HepG2 (cell line): ENCODE data around the gene B4GALT3. TPM values are rescaled to one million over a fixed set of nuclear protein-coding genes. Genes with fewer than 3 reads are reported as not detected.
A peak's percentile ranks its signal among the peaks of the same experiment; 100 is the strongest.

ENCODE experiments used
- CENPX ChIP-seq: sonication (generic); formaldehyde crosslinking; IDR thresholded peaks from 2 replicates; pipeline ENCODE4 v1.9.0; 2021; ENCODE audit warnings: mild to moderate bottlenecking, missing genetic modification reagents, moderate library complexity
- HMG20B ChIP-seq: conservative IDR thresholded peaks from 2 replicates; pipeline ENCODE4 v1.6.1; 2016; ENCODE audit warnings: missing genetic modification reagents, missing compliant biosample characterization
- HNRNPLL ChIP-seq: fragments of 200-400 bp; formaldehyde crosslinking; IDR thresholded peaks from 2 replicates; pipeline ENCODE4 v1.6.1; 2017; ENCODE audit warnings: mild to moderate bottlenecking, low read depth, low read length; ENCODE audit not compliant: poor library complexity, severe bottlenecking
- HOXD1 ChIP-seq: sonication (generic); formaldehyde crosslinking; IDR thresholded peaks from 2 replicates; pipeline ENCODE4 v1.5.0; 2020; ENCODE audit warnings: missing genetic modification reagents
- JUN ChIP-seq: sonication (generic); formaldehyde crosslinking; IDR thresholded peaks from 2 replicates; pipeline ENCODE4 v1.4.0; 2020; ENCODE audit warnings: mild to moderate bottlenecking, missing genetic modification reagents
- MEF2D ChIP-seq: sonication (generic); formaldehyde crosslinking; IDR thresholded peaks from 2 replicates; pipeline ENCODE4 v1.5.1; 2020; ENCODE audit warnings: mild to moderate bottlenecking, missing genetic modification reagents
- POGK ChIP-seq: sonication (generic); formaldehyde crosslinking; conservative IDR thresholded peaks from 2 replicates; pipeline ENCODE4 v1.8.0; 2022; ENCODE audit warnings: mild to moderate bottlenecking, moderate library complexity, missing genetic modification reagents
- RARG ChIP-seq: sonication (generic); formaldehyde crosslinking; IDR thresholded peaks from 2 replicates; pipeline ENCODE4 v1.4.0; 2020; ENCODE audit warnings: low read depth, mild to moderate bottlenecking, missing genetic modification reagents
- RBFOX2 ChIP-seq: fragments of 200-400 bp; formaldehyde crosslinking; IDR thresholded peaks from 2 replicates; pipeline ENCODE4 v1.6.1; 2017; ENCODE audit warnings: low read depth, mild to moderate bottlenecking, low read length
- SMARCC2 ChIP-seq: fragments of 450-650 bp; IDR thresholded peaks from 2 replicates; pipeline ENCODE4 v1.6.1; 2017; ENCODE audit warnings: antibody characterized with exemption, mild to moderate bottlenecking
- ZBTB1 ChIP-seq: sonication (generic); formaldehyde crosslinking; IDR thresholded peaks from 2 replicates; pipeline ENCODE4 v1.4.0; 2020; ENCODE audit warnings: missing genetic modification reagents, borderline replicate concordance
- ZNF205 ChIP-seq: IDR thresholded peaks from 2 replicates; pipeline ENCODE4 v1.6.1; 2018; ENCODE audit warnings: missing biosample characterization, missing genetic modification reagents
- ZNF557 ChIP-seq: sonication (generic); formaldehyde crosslinking; IDR thresholded peaks from 2 replicates; pipeline ENCODE4 v1.4.0; 2020; ENCODE audit warnings: missing genetic modification reagents
- ZNF607 ChIP-seq: sonication (generic); formaldehyde crosslinking; IDR thresholded peaks from 2 replicates; pipeline ENCODE4 v1.5.1; 2020; ENCODE audit warnings: missing genetic modification reagents, mild to moderate bottlenecking, borderline replicate concordance
- ZNF616 ChIP-seq: sonication (generic); formaldehyde crosslinking; IDR thresholded peaks from 2 replicates; pipeline ENCODE4 v1.5.0; 2020; ENCODE audit warnings: low read depth, mild to moderate bottlenecking, missing genetic modification reagents
- ZNF768 ChIP-seq: sonication (generic); formaldehyde crosslinking; IDR thresholded peaks from 2 replicates; pipeline ENCODE4 v1.4.0; 2020; ENCODE audit warnings: missing genetic modification reagents
- ZNF782 ChIP-seq: sonication (generic); formaldehyde crosslinking; IDR thresholded peaks from 2 replicates; pipeline ENCODE4 v1.4.0; 2020; ENCODE audit warnings: missing genetic modification reagents, mild to moderate bottlenecking, borderline replicate concordance
- ZSCAN25 ChIP-seq: sonication (generic); formaldehyde crosslinking; IDR thresholded peaks from 2 replicates; pipeline ENCODE4 v1.8.0; 2022; ENCODE audit warnings: mild to moderate bottlenecking, missing genetic modification reagents
- polyA plus RNA-seq, 8 experiments: library from polyadenylated mRNA; depleted of rRNA in 3 of 8; stranded (reverse) in 7 of 8; unstranded in 1 of 8; fragments of >200 nt; fragmentation: Illumina TruSeq in 4 of 8; extraction: Trizol in 4 of 8; gene quantifications; 2 replicates each; pipeline versions ENCODE4 v1.2.1 to v1.2.3, GENCODE V29; 2011 to 2016; ENCODE audit warnings: low read depth in 4 of 8, missing spikeins in 1 of 8, mixed read lengths in 1 of 8; ENCODE audit not compliant: insufficient read depth in 1 of 8
- total RNA-seq, 5 experiments: library from RNA; depleted of rRNA; stranded (reverse); fragments of >200 nt; fragmentation: Illumina TruSeq; extraction: Trizol; gene quantifications; 2 replicates each; pipeline ENCODE4 v1.2.3, GENCODE V29; 2016; ENCODE audit warnings: low read depth in 1 of 5
- TF ChIP-seq, protein P1 (sequence below): sonication (generic); formaldehyde crosslinking; IDR thresholded peaks from 2 replicates; pipeline ENCODE4 v1.4.0; 2020; ENCODE audit warnings: missing genetic modification reagents
- TF ChIP-seq, protein P2 (sequence below): sonication (generic); formaldehyde crosslinking; IDR thresholded peaks from 2 replicates; pipeline ENCODE4 v1.5.0; 2020; ENCODE audit warnings: mild to moderate bottlenecking, missing genetic modification reagents, borderline replicate concordance
- TF ChIP-seq, protein P3 (sequence below): sonication (generic); formaldehyde crosslinking; IDR thresholded peaks from 2 replicates; pipeline ENCODE4 v1.8.0; 2023; ENCODE audit warnings: mild to moderate bottlenecking, missing genetic modification reagents

The B4GALT3 gene
- total and polyA plus RNA-seq, 2 of the 13 experiments (the other 11 are each of a cell fraction or from before 2014, with no cell fraction given): 35.6 to 40.4 TPM

DNA sequence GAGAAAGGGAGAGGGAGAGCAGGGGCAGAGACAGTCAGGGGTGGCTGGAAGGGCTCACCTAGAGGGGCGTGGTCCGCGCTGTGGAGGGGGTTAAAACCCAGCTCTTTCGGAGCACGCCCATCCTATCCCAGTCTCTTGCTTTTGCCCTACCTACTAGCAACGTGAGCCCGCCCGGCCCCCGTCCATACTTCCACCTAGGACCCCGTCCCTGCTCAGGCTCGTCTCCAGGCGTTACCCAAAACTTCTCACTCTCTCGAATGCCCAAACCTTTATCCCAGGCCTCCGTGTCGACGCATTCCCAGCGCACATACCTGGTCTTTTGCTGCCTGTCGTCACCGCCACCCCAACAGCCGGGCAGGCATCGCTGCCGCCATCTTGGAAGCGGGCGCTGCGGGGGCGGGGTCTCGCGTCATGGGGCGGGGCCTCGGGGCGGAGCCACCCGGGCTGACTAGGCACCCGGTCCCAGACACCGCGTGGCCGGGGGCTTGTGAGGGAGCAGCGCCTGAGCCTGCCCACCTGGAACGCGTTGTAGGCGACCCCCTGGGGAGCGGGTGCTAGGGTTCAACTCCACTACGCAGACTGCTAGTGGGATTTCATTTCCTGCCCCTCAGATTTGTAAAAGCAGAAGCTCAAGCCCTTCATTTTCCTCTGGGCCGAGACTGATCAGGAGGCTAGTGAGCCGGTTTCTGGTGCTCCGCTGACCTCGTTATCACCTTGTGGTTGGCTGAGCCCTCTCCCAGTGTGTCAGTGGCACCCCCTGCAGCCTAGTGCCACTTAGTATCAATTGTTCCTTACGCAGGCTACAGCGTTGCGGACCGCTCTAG is at the start of gene B4GALT3 (continued):
- TF ChIP-seq, protein P1, sequence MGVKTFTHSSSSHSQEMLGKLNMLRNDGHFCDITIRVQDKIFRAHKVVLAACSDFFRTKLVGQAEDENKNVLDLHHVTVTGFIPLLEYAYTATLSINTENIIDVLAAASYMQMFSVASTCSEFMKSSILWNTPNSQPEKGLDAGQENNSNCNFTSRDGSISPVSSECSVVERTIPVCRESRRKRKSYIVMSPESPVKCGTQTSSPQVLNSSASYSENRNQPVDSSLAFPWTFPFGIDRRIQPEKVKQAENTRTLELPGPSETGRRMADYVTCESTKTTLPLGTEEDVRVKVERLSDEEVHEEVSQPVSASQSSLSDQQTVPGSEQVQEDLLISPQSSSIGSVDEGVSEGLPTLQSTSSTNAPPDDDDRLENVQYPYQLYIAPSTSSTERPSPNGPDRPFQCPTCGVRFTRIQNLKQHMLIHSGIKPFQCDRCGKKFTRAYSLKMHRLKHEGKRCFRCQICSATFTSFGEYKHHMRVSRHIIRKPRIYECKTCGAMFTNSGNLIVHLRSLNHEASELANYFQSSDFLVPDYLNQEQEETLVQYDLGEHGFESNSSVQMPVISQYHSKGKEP (CRISPR knock-in tag): peak; percentile 19; the same call in 1 of the 2 replicates
- TF ChIP-seq, protein P2, sequence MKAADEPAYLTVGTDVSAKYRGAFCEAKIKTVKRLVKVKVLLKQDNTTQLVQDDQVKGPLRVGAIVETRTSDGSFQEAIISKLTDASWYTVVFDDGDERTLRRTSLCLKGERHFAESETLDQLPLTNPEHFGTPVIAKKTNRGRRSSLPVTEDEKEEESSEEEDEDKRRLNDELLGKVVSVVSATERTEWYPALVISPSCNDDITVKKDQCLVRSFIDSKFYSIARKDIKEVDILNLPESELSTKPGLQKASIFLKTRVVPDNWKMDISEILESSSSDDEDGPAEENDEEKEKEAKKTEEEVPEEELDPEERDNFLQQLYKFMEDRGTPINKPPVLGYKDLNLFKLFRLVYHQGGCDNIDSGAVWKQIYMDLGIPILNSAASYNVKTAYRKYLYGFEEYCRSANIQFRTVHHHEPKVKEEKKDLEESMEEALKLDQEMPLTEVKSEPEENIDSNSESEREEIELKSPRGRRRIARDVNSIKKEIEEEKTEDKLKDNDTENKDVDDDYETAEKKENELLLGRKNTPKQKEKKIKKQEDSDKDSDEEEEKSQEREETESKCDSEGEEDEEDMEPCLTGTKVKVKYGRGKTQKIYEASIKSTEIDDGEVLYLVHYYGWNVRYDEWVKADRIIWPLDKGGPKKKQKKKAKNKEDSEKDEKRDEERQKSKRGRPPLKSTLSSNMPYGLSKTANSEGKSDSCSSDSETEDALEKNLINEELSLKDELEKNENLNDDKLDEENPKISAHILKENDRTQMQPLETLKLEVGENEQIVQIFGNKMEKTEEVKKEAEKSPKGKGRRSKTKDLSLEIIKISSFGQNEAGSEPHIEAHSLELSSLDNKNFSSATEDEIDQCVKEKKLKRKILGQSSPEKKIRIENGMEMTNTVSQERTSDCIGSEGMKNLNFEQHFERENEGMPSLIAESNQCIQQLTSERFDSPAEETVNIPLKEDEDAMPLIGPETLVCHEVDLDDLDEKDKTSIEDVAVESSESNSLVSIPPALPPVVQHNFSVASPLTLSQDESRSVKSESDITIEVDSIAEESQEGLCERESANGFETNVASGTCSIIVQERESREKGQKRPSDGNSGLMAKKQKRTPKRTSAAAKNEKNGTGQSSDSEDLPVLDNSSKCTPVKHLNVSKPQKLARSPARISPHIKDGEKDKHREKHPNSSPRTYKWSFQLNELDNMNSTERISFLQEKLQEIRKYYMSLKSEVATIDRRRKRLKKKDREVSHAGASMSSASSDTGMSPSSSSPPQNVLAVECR (CRISPR knock-in tag): peak; percentile 90
- TF ChIP-seq ZNF616 (CRISPR knock-in tag): no peak
- TF ChIP-seq, protein P3, sequence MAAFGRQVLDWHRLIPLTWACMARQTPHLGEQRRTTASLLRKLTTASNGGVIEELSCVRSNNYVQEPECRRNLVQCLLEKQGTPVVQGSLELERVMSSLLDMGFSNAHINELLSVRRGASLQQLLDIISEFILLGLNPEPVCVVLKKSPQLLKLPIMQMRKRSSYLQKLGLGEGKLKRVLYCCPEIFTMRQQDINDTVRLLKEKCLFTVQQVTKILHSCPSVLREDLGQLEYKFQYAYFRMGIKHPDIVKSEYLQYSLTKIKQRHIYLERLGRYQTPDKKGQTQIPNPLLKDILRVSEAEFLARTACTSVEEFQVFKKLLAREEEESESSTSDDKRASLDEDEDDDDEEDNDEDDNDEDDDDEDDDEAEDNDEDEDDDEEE: no peak
- TF ChIP-seq ZNF205 (CRISPR knock-in tag): no peak; the same call in 1 of the 2 replicates
- TF ChIP-seq MEF2D: 0 out of 2 replicates have a peak, but pooled peaks have one; percentile 50
- TF ChIP-seq ZNF782 (CRISPR knock-in tag): peak; percentile 87; the same call in 1 of the 2 replicates
- peak; percentile 86 for TF ChIP-seq RBFOX2
- no peak for TF ChIP-seq ZBTB1 (CRISPR knock-in tag)
- TF ChIP-seq ZNF557 (CRISPR knock-in tag): no peak
- no peak for TF ChIP-seq HMG20B (CRISPR knock-in tag)
- TF ChIP-seq HOXD1: peak; percentile 62; the same call in 1 of the 2 replicates
- TF ChIP-seq HNRNPLL: peak; percentile 57
- no peak for TF ChIP-seq CENPX
- peak; percentile 43; the same call in 1 of the 2 replicates for TF ChIP-seq ZNF607 (CRISPR knock-in tag)
- TF ChIP-seq SMARCC2: no peak
- TF ChIP-seq POGK (CRISPR knock-in tag): no peak
- TF ChIP-seq ZSCAN25 (CRISPR knock-in tag): no peak; the same call in 1 of the 2 replicates
- peak; percentile 73; the same call in 1 of the 2 replicates for TF ChIP-seq RARG (CRISPR knock-in tag)
- no peak; the same call in none of the 2 replicates for TF ChIP-seq ZNF768
- peak; percentile 55 for TF ChIP-seq JUN (CRISPR knock-in tag)
